Measurements from ENCODE around the gene GSX1.

The GSX1 gene

GRCh38 chr13:27833206-27833605 is 40.9 kb downstream of the GSX1 start:
- DNase-seq (ENCODE audit: low read depth): no peak

DNA sequence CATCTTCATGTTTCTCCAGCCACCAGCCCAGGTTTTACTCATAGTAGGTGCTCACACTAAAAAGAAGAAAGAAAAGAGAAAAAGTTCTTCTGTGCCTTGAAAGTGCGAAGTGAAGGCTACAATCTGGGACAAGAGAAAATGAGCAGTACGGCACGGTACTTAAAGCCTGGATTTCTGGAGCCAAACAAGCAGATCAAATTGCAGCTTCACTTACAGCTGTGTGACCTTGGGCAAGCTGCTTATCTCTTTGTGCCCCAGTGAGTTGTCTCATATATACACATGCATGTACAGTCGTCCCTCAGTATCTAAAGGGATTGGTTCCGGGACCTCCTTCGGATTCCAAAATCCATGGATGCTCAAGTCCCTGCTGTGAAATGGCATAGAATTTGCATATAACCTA is 41.8 kb downstream of the GSX1 start:
- no peak for DNase-seq (ENCODE audit: low read depth)

DNA sequence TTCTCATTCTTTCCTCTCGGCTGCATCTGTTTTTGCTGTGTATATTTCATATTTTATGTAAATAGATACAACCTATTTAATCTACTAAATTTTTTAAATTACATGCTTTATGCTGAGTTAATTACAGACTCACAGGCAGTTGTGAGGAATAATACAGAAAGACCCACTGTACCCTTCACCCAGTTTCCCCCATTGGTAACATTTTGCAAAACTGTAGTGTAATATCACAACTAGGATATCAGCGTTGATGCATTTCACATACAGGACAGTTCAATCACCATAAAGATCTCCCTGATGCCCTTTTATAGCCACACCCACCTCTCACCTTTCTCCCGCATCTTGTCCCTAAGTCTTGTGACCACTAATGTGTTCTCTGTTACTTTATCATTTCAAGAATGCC is 43.5 kb downstream of the GSX1 start:
- no peak for DNase-seq (ENCODE audit: low read depth)

GRCh38 chr13:27839809-27840467 is 47.7 kb downstream of the GSX1 start:
- DNase-seq (ENCODE audit: low read depth): no peak

- DNase-seq (ENCODE audit: low read depth): no peak
These were observed 50.3 kb downstream of the GSX1 start for GRCh38 chr13:27842571-27842970.

Measured in CMK (cell line).